Smooth muscle cell (in vitro differentiated cells): ENCODE data around the gene MARCHF7. TPM values are rescaled to one million over a fixed set of nuclear protein-coding genes. Genes with fewer than 3 reads are reported as not detected.
"Not testable (repeated sequence)": the region's sequence is repeated elsewhere in the genome, so short reads cannot be mapped to it uniquely, and the experiment has no call there.

Experiments
- DNase-seq: peaks from one replicate; lab custom pipeline; 2025; ENCODE audit not compliant: unreplicated experiment; lab: John Stamatoyannopoulos, UW
- H2AFZ ChIP-seq: fragments of 200-600 bp; sonication (generic); 2 replicates; pipeline ENCODE4 v1.6.0; 2016; ENCODE audit warnings: antibody characterized with exemption, low read depth, mild to moderate bottlenecking
- H3F3A ChIP-seq: fragments of 200-600 bp; sonication (generic); 2 replicates; pipeline ENCODE4 v1.6.0; 2017; ENCODE audit warnings: antibody characterized with exemption, low read depth
- H3K27ac ChIP-seq: fragments of 200-600 bp; sonication (generic); 2 replicates; pipeline ENCODE4 v1.5.1; 2016; ENCODE audit warnings: low read depth, mild to moderate bottlenecking
- H3K27me3 ChIP-seq: fragments of 200-600 bp; sonication (generic); 2 replicates; pipeline ENCODE4 v1.6.1; 2016; ENCODE audit warnings: low read depth, mild to moderate bottlenecking
- H3K36me3 ChIP-seq: fragments of 200-600 bp; sonication (generic); 2 replicates; pipeline ENCODE4 v1.5.1; 2016; ENCODE audit warnings: low read depth
- H3K4me1 ChIP-seq: fragments of 200-600 bp; sonication (generic); 2 replicates; pipeline ENCODE4 v1.5.1; 2016; ENCODE audit warnings: low read depth
- H3K4me2 ChIP-seq: fragments of 200-600 bp; sonication (generic); 2 replicates; pipeline ENCODE4 v1.6.0; 2016; ENCODE audit warnings: mild to moderate bottlenecking
- H3K4me3 ChIP-seq: fragments of 200-600 bp; sonication (generic); 2 replicates; pipeline ENCODE4 v1.5.1; 2016; ENCODE audit warnings: mild to moderate bottlenecking
- H3K79me2 ChIP-seq: fragments of 200-600 bp; sonication (generic); 2 replicates; pipeline ENCODE4 v1.6.0; 2016; ENCODE audit warnings: low read depth, mild to moderate bottlenecking
- H3K9ac ChIP-seq: fragments of 200-600 bp; sonication (generic); 2 replicates; pipeline ENCODE4 v1.6.0; 2016; ENCODE audit warnings: low read depth
- H3K9me3 ChIP-seq: fragments of 200-600 bp; sonication (generic); replicated peaks from 2 replicates; pipeline ENCODE4 v1.5.1; 2016; ENCODE audit warnings: low read depth
- H4K20me1 ChIP-seq: fragments of 200-600 bp; sonication (generic); 2 replicates; pipeline ENCODE4 v1.6.0; 2016; ENCODE audit warnings: low read depth
- WGBS: methylation state at CpG from one replicate; pipeline ENCODE4 v1.1.7; 2016; ENCODE audit warnings: low lambda C conversion rate; 5-methylcytosine and 5-hydroxymethylcytosine counted together
- polyA plus RNA-seq: library from polyadenylated mRNA; unstranded; fragments of >200 nt; fragmentation: Nextera tagmentation; extraction: Ambion mirVana; gene quantifications from 2 replicates; pipeline ENCODE4 v1.2.1, GENCODE V29; 2016
- total RNA-seq: library from RNA; depleted of rRNA; stranded (reverse); fragments of >200 nt; gene quantifications from 2 replicates; pipeline ENCODE4 v1.2.3, GENCODE V29; 2014
- TF ChIP-seq, protein P1 (sequence below): fragments of 200-600 bp; sonication (generic); IDR thresholded peaks from 2 replicates; pipeline ENCODE4 v1.5.1; 2017; ENCODE audit warnings: borderline replicate concordance, mild to moderate bottlenecking, antibody characterized with exemption; ENCODE audit not compliant: insufficient read depth, poor library complexity, severe bottlenecking

Gene MARCHF7
- total and polyA plus RNA-seq, 2 experiments from 2014 or later: 97.1 to 235 TPM

DNA sequence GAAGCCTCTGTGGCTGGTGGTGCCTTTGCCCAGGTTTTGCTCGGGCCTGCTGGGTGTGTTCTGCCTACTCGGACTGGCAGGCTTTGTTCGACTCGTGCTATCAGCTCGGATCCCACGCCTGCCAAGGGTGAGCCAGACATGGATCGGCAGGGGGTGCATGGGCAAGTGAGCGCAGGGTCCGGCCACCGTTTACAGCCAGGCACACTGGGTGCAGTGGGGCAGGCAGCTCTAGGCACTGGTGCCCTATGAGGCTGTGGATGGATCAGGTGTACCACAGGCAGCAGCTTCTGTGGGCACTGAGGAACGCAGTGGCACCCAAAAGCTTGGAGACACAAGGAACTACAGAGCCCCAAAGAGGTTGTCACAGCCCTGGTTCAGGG is 25.6 kb downstream of the MARCHF7 start:
- no peak overlapping the region for H3K4me3 ChIP-seq
- H3K4me1 ChIP-seq: no peaks in the 10 kb centered on the region
- H3K27me3 ChIP-seq: no peaks in the 10 kb centered on the region
- H3F3A ChIP-seq: no peaks in the 10 kb centered on the region
- peaks cover 11% of the 10 kb centered on the region for H3K36me3 ChIP-seq
- H3K9me3 ChIP-seq: no peaks in the 10 kb centered on the region
- peaks cover 99% of the 10 kb centered on the region for H3K79me2 ChIP-seq
- no peak for DNase-seq
- H4K20me1 ChIP-seq: peaks cover 100% of the 10 kb centered on the region
- TF ChIP-seq, protein P1, sequence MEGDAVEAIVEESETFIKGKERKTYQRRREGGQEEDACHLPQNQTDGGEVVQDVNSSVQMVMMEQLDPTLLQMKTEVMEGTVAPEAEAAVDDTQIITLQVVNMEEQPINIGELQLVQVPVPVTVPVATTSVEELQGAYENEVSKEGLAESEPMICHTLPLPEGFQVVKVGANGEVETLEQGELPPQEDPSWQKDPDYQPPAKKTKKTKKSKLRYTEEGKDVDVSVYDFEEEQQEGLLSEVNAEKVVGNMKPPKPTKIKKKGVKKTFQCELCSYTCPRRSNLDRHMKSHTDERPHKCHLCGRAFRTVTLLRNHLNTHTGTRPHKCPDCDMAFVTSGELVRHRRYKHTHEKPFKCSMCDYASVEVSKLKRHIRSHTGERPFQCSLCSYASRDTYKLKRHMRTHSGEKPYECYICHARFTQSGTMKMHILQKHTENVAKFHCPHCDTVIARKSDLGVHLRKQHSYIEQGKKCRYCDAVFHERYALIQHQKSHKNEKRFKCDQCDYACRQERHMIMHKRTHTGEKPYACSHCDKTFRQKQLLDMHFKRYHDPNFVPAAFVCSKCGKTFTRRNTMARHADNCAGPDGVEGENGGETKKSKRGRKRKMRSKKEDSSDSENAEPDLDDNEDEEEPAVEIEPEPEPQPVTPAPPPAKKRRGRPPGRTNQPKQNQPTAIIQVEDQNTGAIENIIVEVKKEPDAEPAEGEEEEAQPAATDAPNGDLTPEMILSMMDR: no peak
- no peak overlapping the region for H3K27ac ChIP-seq
- H3K4me2 ChIP-seq: no peak overlapping the region
- H3K9ac ChIP-seq: no peak overlapping the region
- 95% methylated on average over 11 of the region's 11 CpGs for WGBS
- no peak overlapping the region for H2AFZ ChIP-seq

DNA sequence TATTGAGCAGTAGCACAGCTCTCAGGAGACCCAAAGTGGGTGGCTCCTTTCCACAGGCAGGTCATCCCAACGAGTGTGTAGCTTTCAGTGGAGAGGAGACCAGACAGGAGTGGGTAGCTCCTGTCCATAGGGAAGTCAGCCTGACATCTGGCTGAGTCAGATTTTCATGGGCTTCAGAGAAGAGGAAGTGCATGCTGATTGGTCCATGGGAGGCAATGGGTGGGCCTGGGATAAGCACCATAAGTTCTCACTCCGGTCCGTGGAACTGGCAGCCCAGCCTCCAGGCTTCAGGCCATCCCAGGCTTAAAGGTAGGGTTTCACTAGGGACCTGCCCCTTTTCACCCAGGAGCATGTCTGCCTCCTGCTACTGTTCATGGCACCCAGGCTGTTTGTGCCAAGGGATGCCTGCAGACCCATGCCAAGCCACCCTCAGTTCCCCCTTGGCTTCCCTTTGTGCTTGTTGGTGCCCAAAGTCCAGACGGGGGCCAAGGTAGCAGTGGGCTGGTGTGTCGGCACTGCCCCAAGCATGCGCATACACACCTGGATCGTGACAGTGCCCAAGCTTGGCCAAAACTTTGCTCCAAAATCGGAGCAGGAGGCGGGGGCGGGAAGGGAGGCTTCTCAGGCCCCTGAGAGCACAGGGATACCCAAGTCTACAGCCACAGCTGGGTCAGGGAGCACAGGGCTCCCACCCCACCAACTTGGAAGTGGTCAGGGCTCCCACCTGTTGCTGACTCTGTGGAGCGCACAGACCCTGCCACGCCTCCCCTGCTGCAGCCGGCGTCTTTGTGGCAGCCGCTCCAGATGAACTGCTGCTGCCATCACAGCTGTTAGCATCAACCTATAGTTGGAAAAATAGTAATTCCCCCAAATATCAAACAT is 26.4 kb downstream of the MARCHF7 start:
- peaks cover 99% of the 10 kb centered on the region for H3K79me2 ChIP-seq
- no peak overlapping the region for H2AFZ ChIP-seq
- H3K27me3 ChIP-seq: no peaks in the 10 kb centered on the region
- no peak overlapping the region for H3K9ac ChIP-seq
- TF ChIP-seq, protein P1: no peak
- no peak overlapping the region for H3K4me3 ChIP-seq
- H3K9me3 ChIP-seq: no peaks in the 10 kb centered on the region
- H3K36me3 ChIP-seq: peaks cover 14% of the 10 kb centered on the region
- no peak overlapping the region for H3K27ac ChIP-seq
- H3F3A ChIP-seq: no peaks in the 10 kb centered on the region
- DNase-seq: no peak
- H4K20me1 ChIP-seq: peaks cover 100% of the 10 kb centered on the region
- H3K4me1 ChIP-seq: no peaks in the 10 kb centered on the region
- 95% methylated on average over 15 of the region's 15 CpGs for WGBS
- no peak overlapping the region for H3K4me2 ChIP-seq

DNA sequence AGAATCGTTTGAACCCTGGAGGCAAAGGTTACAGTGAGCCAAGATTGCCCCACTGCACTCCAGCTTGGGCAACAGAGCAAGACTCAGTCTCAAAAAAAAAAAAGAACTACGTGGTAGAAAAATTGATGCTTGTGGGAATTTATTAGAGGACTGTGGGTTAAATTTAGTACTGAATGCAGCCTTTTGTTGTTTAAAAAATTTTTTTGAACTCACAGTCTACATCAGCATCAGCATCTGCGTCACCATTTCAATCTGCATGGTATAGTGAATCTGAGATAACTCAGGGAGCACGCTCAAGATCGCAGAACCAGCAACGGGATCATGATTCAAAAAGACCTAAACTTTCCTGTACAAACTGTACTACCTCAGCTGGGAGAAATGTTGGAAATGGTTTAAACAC is 30.5 kb downstream of the MARCHF7 start:
- H3K27ac ChIP-seq: no peak overlapping the region
- H3F3A ChIP-seq: no peaks in the 10 kb centered on the region
- no peak for DNase-seq
- no peak overlapping the region for H3K9ac ChIP-seq
- no peak overlapping the region for H2AFZ ChIP-seq
- H3K4me1 ChIP-seq: no peaks in the 10 kb centered on the region
- H3K36me3 ChIP-seq: peaks cover 26% of the 10 kb centered on the region
- H3K27me3 ChIP-seq: no peaks in the 10 kb centered on the region
- peaks cover 89% of the 10 kb centered on the region for H3K79me2 ChIP-seq
- H3K4me2 ChIP-seq: no peak overlapping the region
- over 99% methylated on average over 6 of the region's 6 CpGs for WGBS
- TF ChIP-seq, protein P1: no peak
- no peak overlapping the region for H3K4me3 ChIP-seq
- H4K20me1 ChIP-seq: peaks cover 96% of the 10 kb centered on the region
- H3K9me3 ChIP-seq: no peaks in the 10 kb centered on the region

DNA sequence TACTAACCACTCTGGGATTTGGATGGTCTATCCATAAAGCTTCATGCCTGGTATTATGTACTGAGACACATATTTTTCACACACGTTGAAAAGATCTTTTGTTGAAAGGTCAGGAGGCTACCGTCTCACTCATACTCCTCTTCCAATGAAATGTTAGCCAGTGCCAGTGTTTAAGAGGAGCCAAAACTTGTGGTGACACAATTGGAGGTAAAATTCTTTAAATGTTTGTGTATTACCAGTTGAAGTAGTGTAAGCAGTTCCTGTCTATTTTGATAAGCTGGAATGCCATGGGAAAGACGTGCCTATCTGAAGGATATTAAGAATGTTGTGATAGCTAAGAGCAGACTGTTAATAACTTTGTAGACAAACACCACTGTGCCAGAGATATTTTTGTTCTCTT is 32.1 kb downstream of the MARCHF7 start:
- no peak overlapping the region for H3K9ac ChIP-seq
- H3K4me1 ChIP-seq: no peaks in the 10 kb centered on the region
- H3K9me3 ChIP-seq: no peaks in the 10 kb centered on the region
- no peak overlapping the region for H3K4me3 ChIP-seq
- H3F3A ChIP-seq: no peaks in the 10 kb centered on the region
- no peak overlapping the region for H3K4me2 ChIP-seq
- peak overlapping the region; percentile 5 for H3K27ac ChIP-seq
- WGBS: 53% methylated on average over 3 of the region's 3 CpGs
- peaks cover 94% of the 10 kb centered on the region for H4K20me1 ChIP-seq
- peaks cover 89% of the 10 kb centered on the region for H3K79me2 ChIP-seq
- H3K36me3 ChIP-seq: peaks cover 35% of the 10 kb centered on the region
- no peak overlapping the region for H2AFZ ChIP-seq
- DNase-seq: no peak
- TF ChIP-seq, protein P1: no peak
- no peaks in the 10 kb centered on the region for H3K27me3 ChIP-seq

DNA sequence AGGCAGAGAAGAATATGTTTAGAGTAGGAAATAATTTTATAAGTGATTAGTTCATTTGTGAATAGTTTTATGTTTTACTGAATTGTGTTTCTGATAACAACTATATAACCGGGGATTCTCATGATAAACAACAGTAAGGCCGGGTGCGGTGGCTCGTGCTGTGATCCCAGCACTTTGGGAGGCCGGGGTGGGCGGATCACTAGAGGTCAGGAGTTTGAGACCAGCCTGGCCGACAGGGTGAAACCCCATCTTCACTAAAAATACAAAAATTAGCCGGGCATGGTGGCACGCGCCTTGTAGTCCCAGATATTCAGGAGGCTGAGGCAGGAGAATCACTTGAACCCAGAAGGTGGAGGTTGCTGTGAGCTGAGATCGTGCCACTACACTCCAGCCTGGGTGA is 32.9 kb downstream of the MARCHF7 start:
- H3K4me3 ChIP-seq, H3K4me1 ChIP-seq, H3K9me3 ChIP-seq, H3K27ac ChIP-seq, H3K4me2 ChIP-seq, H3K9ac ChIP-seq, H2AFZ ChIP-seq, H3K27me3 ChIP-seq, DNase-seq, H3F3A ChIP-seq: not testable (repeated sequence)
- Histone ChIP-seq H3K36me3 (peaks cover 35% of the 10 kb centered on the region), H3K79me2 (peaks cover 88% of the 10 kb centered on the region), H4K20me1 (peaks cover 94% of the 10 kb centered on the region)
- WGBS: over 99% methylated on average over 11 of the region's 11 CpGs
